Neural progenitor cell (in vitro differentiated cells): ENCODE results near the gene SUPT20HL2. TPM values are rescaled to one million over a fixed set of nuclear protein-coding genes. Genes with fewer than 3 reads are reported as not detected.
"Not testable (repeated sequence)": the region's sequence is repeated elsewhere in the genome, so short reads cannot be mapped to it uniquely, and the experiment has no call there.

Source experiments
- DNase-seq: peaks from one replicate; pipeline ENCODE4 v3.0.0-alpha.2; 2016; ENCODE audit warnings: low spot score
- H2AFZ ChIP-seq: fragments of 200-600 bp; sonication (generic); replicated peaks from 2 replicates; pipeline ENCODE4 v1.6.1; 2016; ENCODE audit warnings: antibody characterized with exemption
- H3F3A ChIP-seq: fragments of 200-600 bp; sonication (generic); 2 replicates; pipeline ENCODE4 v1.6.1; 2016; ENCODE audit warnings: antibody characterized with exemption, low read depth
- H3K27ac ChIP-seq: fragments of 200-600 bp; sonication (generic); 2 replicates; pipeline ENCODE4 v1.5.1; 2016; ENCODE audit warnings: mild to moderate bottlenecking
- H3K27me3 ChIP-seq: fragments of 200-600 bp; sonication (generic); 2 replicates; pipeline ENCODE4 v1.6.1; 2016; ENCODE audit warnings: mild to moderate bottlenecking, moderate library complexity
- H3K36me3 ChIP-seq: fragments of 200-600 bp; sonication (generic); 2 replicates; pipeline ENCODE4 v1.5.1; 2016
- H3K4me1 ChIP-seq: fragments of 200-600 bp; sonication (generic); 2 replicates; pipeline ENCODE4 v1.6.1; 2016; ENCODE audit warnings: mixed run types
- H3K4me2 ChIP-seq: fragments of 200-600 bp; sonication (generic); 2 replicates; pipeline ENCODE4 v1.6.1; 2016
- H3K4me3 ChIP-seq: fragments of 200-600 bp; sonication (generic); 2 replicates; pipeline ENCODE4 v1.5.1; 2016
- H3K79me2 ChIP-seq: fragments of 200-600 bp; sonication (generic); 2 replicates; pipeline ENCODE4 v1.6.1; 2016; ENCODE audit warnings: low read depth
- H3K9ac ChIP-seq: fragments of 200-600 bp; sonication (generic); 2 replicates; pipeline ENCODE4 v1.6.1; 2016
- H3K9me3 ChIP-seq: fragments of 200-600 bp; sonication (generic); 2 replicates; pipeline ENCODE4 v1.5.1; 2016; ENCODE audit warnings: low read depth
- H4K20me1 ChIP-seq: fragments of 200-600 bp; sonication (generic); 2 replicates; pipeline ENCODE4 v1.6.1; 2016; ENCODE audit warnings: low read depth
- H3K27ac Mint-ChIP-seq: 3 replicates; pipeline ENCODE4 v1.8.0; 2021; ENCODE audit warnings: mixed read lengths
- H3K27me3 Mint-ChIP-seq: 2 replicates; pipeline ENCODE4 v1.8.0; 2022; ENCODE audit warnings: low read depth, mild to moderate bottlenecking, inconsistent platforms, moderate library complexity, mixed read lengths; ENCODE audit not compliant: insufficient read depth
- H3K36me3 Mint-ChIP-seq: 3 replicates; pipeline ENCODE4 v1.8.0; 2021; ENCODE audit warnings: mixed read lengths
- H3K4me1 Mint-ChIP-seq: 3 replicates; pipeline ENCODE4 v1.8.0; 2021; ENCODE audit warnings: mixed read lengths
- H3K4me3 Mint-ChIP-seq: 3 replicates; pipeline ENCODE4 v1.8.0; 2021; ENCODE audit warnings: mild to moderate bottlenecking, moderate library complexity, mixed read lengths
- H3K9me3 Mint-ChIP-seq: 3 replicates; pipeline ENCODE4 v1.8.0; 2020; ENCODE audit warnings: mixed read lengths
- EZH2 ChIP-seq: fragments of 200-600 bp; sonication (generic); IDR thresholded peaks from 2 replicates; pipeline ENCODE4 v1.6.1; 2017; ENCODE audit warnings: antibody characterized with exemption, mild to moderate bottlenecking, moderate library complexity
- EZH2phosphoT487 ChIP-seq: fragments of 200-600 bp; sonication (generic); IDR thresholded peaks from 2 replicates; pipeline ENCODE4 v1.6.1; 2017; ENCODE audit warnings: antibody characterized with exemption
- total RNA-seq: library from RNA; depleted of rRNA; stranded (reverse); fragments of >200 nt; gene quantifications from 2 replicates; pipeline ENCODE4 v1.2.3, GENCODE V29; 2015; ENCODE audit warnings: low replicate concordance
- TF ChIP-seq, protein P1 (sequence below): fragments of 200-600 bp; sonication (generic); IDR thresholded peaks from 2 replicates; pipeline ENCODE4 v1.5.1; 2017; ENCODE audit warnings: antibody characterized with exemption, mild to moderate bottlenecking

Gene SUPT20HL2
- not detected in 2 replicates for total RNA-seq

DNA sequence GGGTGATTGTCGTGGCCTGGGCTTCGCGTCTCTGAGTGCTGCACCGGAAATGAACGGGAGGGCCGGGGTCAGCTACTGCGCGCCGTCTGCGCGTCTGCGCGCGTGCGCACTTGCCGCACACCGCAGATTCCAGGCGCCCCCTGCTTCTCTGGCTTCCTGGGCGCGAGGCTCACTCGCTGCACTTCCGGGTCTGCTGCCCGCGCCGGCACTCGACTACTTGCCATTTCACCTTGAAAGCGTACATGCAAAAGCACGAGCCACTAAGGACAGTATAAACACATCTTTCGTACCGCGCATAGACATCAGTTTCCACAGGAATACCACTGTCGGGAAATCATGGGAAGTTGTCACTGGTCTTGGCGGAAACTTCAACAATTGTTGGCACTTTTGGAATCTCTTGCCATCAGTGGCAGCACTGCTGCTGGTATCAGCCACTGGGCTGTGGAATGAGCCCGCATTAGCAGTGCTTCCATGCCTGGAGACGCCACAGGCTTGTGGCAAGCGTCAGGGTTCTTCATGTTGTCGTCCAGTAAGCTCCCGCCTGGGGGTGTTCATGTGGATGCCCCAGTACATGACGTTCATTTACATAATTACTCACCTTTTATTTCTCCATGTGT is at the start of gene SUPT20HL2:
Gene SUPT20HL2, minus strand, starts transcription at position 51 of the 617 bp plus-strand sequence. CDS start 754 bp downstream, outside the sequence.
- Histone ChIP-seq H3K27me3 (no peaks in the 10 kb centered on the region), H3K9me3 (no peaks in the 10 kb centered on the region), H3K4me1 (peaks cover 20% of the 10 kb centered on the region), H2AFZ (no peak within 1 kb of the TSS), H3K36me3 (no peaks in the 10 kb centered on the region), H3K4me3 (no peak within 1 kb of the TSS), H3F3A (peaks cover 5% of the 10 kb centered on the region), H3K27ac (no peak within 1 kb of the TSS), H3K9ac (no peak within 1 kb of the TSS), H4K20me1 (no peaks in the 10 kb centered on the region), H3K4me2 (no peak within 1 kb of the TSS), H3K79me2 (no peaks in the 10 kb centered on the region)
- peaks cover 10% of the 10 kb centered on the region for H3K4me1 Mint-ChIP-seq
- DNase-seq = no peak
- no peak within 1 kb of the TSS for H3K4me3 Mint-ChIP-seq
- TF ChIP-seq EZH2phosphoT487 (no peak), EZH2 (no peak)
- TF ChIP-seq, protein P1, sequence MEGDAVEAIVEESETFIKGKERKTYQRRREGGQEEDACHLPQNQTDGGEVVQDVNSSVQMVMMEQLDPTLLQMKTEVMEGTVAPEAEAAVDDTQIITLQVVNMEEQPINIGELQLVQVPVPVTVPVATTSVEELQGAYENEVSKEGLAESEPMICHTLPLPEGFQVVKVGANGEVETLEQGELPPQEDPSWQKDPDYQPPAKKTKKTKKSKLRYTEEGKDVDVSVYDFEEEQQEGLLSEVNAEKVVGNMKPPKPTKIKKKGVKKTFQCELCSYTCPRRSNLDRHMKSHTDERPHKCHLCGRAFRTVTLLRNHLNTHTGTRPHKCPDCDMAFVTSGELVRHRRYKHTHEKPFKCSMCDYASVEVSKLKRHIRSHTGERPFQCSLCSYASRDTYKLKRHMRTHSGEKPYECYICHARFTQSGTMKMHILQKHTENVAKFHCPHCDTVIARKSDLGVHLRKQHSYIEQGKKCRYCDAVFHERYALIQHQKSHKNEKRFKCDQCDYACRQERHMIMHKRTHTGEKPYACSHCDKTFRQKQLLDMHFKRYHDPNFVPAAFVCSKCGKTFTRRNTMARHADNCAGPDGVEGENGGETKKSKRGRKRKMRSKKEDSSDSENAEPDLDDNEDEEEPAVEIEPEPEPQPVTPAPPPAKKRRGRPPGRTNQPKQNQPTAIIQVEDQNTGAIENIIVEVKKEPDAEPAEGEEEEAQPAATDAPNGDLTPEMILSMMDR = no peak
- no peaks in the 10 kb centered on the region for H3K9me3 Mint-ChIP-seq
- no peaks in the 10 kb centered on the region for H3K36me3 Mint-ChIP-seq
- no peak within 1 kb of the TSS for H3K27ac Mint-ChIP-seq
- H3K27me3 Mint-ChIP-seq = peaks cover 4% of the 10 kb centered on the region

DNA sequence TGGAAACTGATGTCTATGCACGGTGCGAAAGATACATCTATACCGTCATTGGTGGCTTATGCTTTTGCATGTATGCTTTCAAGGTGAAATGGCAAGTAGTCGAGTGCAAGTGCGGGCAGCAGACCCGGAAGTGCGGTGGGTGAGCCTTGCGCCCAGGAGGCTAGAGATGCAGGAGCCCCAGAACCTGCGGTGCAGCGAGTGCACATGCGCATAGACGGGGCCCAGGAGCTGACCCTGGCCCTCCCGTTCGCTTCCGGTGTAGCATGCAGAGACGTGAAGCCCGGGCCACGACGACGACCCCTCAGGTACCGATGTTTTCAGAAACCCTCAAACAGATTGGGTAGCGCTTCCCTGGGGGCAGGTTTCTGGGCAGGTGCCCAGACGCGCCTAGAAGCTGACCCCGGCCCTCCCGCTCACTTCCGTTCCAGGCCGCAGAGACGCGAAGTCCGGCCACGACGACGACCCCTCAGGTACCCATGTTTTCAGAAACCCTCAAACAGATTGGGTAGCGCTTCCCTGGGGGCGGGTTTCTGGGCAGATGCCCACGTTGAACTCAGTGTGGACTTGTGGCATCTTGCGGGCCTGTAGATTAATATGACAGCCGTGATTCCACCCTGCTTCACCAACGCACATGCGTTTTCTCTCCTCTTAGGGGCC is 48.3 kb upstream of the SUPT20HL2 start:
- H3K4me3 ChIP-seq, DNase-seq, H3K79me2 ChIP-seq, H3K9me3 ChIP-seq, H3K27me3 Mint-ChIP-seq, H3K9me3 Mint-ChIP-seq, H3F3A ChIP-seq, H4K20me1 ChIP-seq, H3K36me3 Mint-ChIP-seq, H3K27ac Mint-ChIP-seq, H3K27ac ChIP-seq, H3K4me2 ChIP-seq, H3K36me3 ChIP-seq, H3K4me3 Mint-ChIP-seq, H3K9ac ChIP-seq, H3K4me1 ChIP-seq, H3K27me3 ChIP-seq, H2AFZ ChIP-seq: not testable (repeated sequence)
- peaks cover 11% of the 10 kb centered on the region for H3K4me1 Mint-ChIP-seq

- H3K36me3 ChIP-seq = no peaks in the 10 kb centered on the region
- no peaks in the 10 kb centered on the region for H3K27me3 ChIP-seq
- no peaks in the 10 kb centered on the region for H4K20me1 ChIP-seq
- H3K27me3 Mint-ChIP-seq = peaks cover 4% of the 10 kb centered on the region
- H3K4me3 Mint-ChIP-seq = no peak within 1 kb of the TSS
- no peaks in the 10 kb centered on the region for H3K9me3 ChIP-seq
- H2AFZ ChIP-seq = no peak within 1 kb of the TSS
- H3K9me3 Mint-ChIP-seq = no peaks in the 10 kb centered on the region
- H3K4me3 ChIP-seq = no peak within 1 kb of the TSS
- H3K36me3 Mint-ChIP-seq = no peaks in the 10 kb centered on the region
- H3K27ac ChIP-seq = no peak within 1 kb of the TSS
- TF ChIP-seq, protein P1 = no peak
- TF ChIP-seq EZH2 = no peak
- no peak within 1 kb of the TSS for H3K9ac ChIP-seq
- H3F3A ChIP-seq = no peaks in the 10 kb centered on the region
- H3K4me2 ChIP-seq = no peak within 1 kb of the TSS
- no peaks in the 10 kb centered on the region for H3K79me2 ChIP-seq
- no peak within 1 kb of the TSS for H3K27ac Mint-ChIP-seq
- peaks cover 13% of the 10 kb centered on the region for H3K4me1 Mint-ChIP-seq
- H3K4me1 ChIP-seq = peaks cover 8% of the 10 kb centered on the region
- no peak for DNase-seq
Observed at GRCh38 chrX:24360272-24360671, 46.4 kb upstream of the SUPT20HL2 start, which contains the start of gene SUPT20HL1. Gene SUPT20HL1 (plus strand): TSS chrX:24360639. CDS start chrX:24362761, 2,122 bp downstream.

GRCh38 chrX:24357106-24357505 is 43.2 kb upstream of the SUPT20HL2 start:
- no peaks in the 10 kb centered on the region for H3K36me3 Mint-ChIP-seq
- peaks cover 2% of the 10 kb centered on the region for H3K27me3 Mint-ChIP-seq
- Histone ChIP-seq H3K9ac (no peak overlapping the region), H3F3A (no peaks in the 10 kb centered on the region), H2AFZ (no peak overlapping the region), H3K4me3 (no peak overlapping the region), H3K4me2 (no peak overlapping the region), H3K36me3 (no peaks in the 10 kb centered on the region), H4K20me1 (no peaks in the 10 kb centered on the region), H3K4me1 (peaks cover 8% of the 10 kb centered on the region), H3K79me2 (no peaks in the 10 kb centered on the region), H3K9me3 (no peaks in the 10 kb centered on the region), H3K27ac (no peak overlapping the region), H3K27me3 (no peaks in the 10 kb centered on the region)
- DNase-seq = no peak
- no peak overlapping the region for H3K27ac Mint-ChIP-seq
- no peak overlapping the region for H3K4me3 Mint-ChIP-seq
- no peaks in the 10 kb centered on the region for H3K9me3 Mint-ChIP-seq
- TF ChIP-seq EZH2phosphoT487 (no peak), EZH2 (no peak)
- peaks cover 3% of the 10 kb centered on the region for H3K4me1 Mint-ChIP-seq
